Natural killer cell (primary cell): ENCODE results near the gene SLC10A6. TPM values are rescaled to one million over a fixed set of nuclear protein-coding genes. Genes with fewer than 3 reads are reported as not detected.

ENCODE experiments used
- ATAC-seq, 3 donors: fragments of 150-1000 bp in 2 of 3; fragments of 200-7000 bp in 1 of 3; cut with Tn5 transposase; 1 replicate in 1 of 3; 2 replicates in 2 of 3; pipeline ENCODE4 v1.10.0; 2021; ENCODE audit warnings: mild to moderate bottlenecking in 2 of 3, moderate library complexity in 2 of 3
- DNase-seq, 2 donors: peaks; one replicate each; pipeline versions ENCODE4 v3.0.0 to v3.0.0-alpha.2; 2013 to 2021; ENCODE audit warnings: mixed read lengths in 1 of 2
- H3K27ac ChIP-seq: one replicate; pipeline ENCODE4 v1.5.1; 2013; ENCODE audit warnings: mild to moderate bottlenecking, low read length
- H3K27me3 ChIP-seq: one replicate; pipeline ENCODE4 v1.6.1; 2013; ENCODE audit warnings: low read length; ENCODE audit not compliant: control insufficient read depth, insufficient read depth
- H3K36me3 ChIP-seq: one replicate; pipeline ENCODE4 v1.6.1; 2013; ENCODE audit warnings: low read length; ENCODE audit not compliant: control insufficient read depth, insufficient read depth
- H3K4me1 ChIP-seq: one replicate; pipeline ENCODE4 v1.6.1; 2013; ENCODE audit warnings: low read length; ENCODE audit not compliant: control insufficient read depth, insufficient read depth
- H3K4me3 ChIP-seq: one replicate; pipeline ENCODE4 v1.5.1; 2013; ENCODE audit warnings: low read length
- H3K9me3 ChIP-seq: one replicate; pipeline ENCODE4 v1.6.1; 2013; ENCODE audit warnings: low read length; ENCODE audit not compliant: control insufficient read depth, insufficient read depth
- H3K27ac Mint-ChIP-seq, 2 donors: one replicate each; pipeline ENCODE4 v1.8.0; 2022; ENCODE audit warnings: mild to moderate bottlenecking in 2 of 2, mixed read lengths in 2 of 2, moderate library complexity in 1 of 2
- H3K27me3 Mint-ChIP-seq, 2 donors: one replicate each; pipeline ENCODE4 v1.8.0; 2022; ENCODE audit warnings: low read depth in 2 of 2, mixed read lengths in 2 of 2
- H3K36me3 Mint-ChIP-seq: one replicate; pipeline ENCODE4 v1.8.0; 2022; ENCODE audit warnings: mixed read lengths
- H3K4me1 Mint-ChIP-seq, 2 donors: one replicate each; pipeline ENCODE4 v1.8.0; 2022; ENCODE audit warnings: mixed read lengths in 2 of 2
- H3K4me3 Mint-ChIP-seq: one replicate; pipeline ENCODE4 v1.8.0; 2022; ENCODE audit warnings: mild to moderate bottlenecking, moderate library complexity, mixed read lengths
- H3K9me3 Mint-ChIP-seq, 2 donors: one replicate each; pipeline ENCODE4 v1.8.0; 2022; ENCODE audit warnings: mixed read lengths in 2 of 2
- CTCF ChIP-seq: fragments of 200-600 bp; IDR thresholded peaks from one replicate; pipeline ENCODE4 v1.8.0; 2022; ENCODE audit warnings: antibody characterized with exemption
- WGBS: methylation state at CpG from one replicate; pipeline ENCODE4 v1.1.7; 2013; ENCODE audit warnings: missing lambda C conversion rate; ENCODE audit not compliant: insufficient coverage; 5-methylcytosine and 5-hydroxymethylcytosine counted together
- intact Hi-C: fragments of 100-400 bp; cut with micrococcal nuclease; formaldehyde crosslinking; loops from one replicate; pipeline ENCODE4 v1.14.2; 2022
- total RNA-seq, 4 donors: library from RNA; stranded (reverse); fragments of 120-200 nt in 1 of 4; gene quantifications; one replicate each; pipeline versions ENCODE4 v1.2.3 to v1.2.4, GENCODE V29; 2013 to 2022

Gene SLC10A6
- total RNA-seq, 3 donors from 2014 or later (not counting 1 experiment from before 2014, with no cell fraction given), result not detected

DNA sequence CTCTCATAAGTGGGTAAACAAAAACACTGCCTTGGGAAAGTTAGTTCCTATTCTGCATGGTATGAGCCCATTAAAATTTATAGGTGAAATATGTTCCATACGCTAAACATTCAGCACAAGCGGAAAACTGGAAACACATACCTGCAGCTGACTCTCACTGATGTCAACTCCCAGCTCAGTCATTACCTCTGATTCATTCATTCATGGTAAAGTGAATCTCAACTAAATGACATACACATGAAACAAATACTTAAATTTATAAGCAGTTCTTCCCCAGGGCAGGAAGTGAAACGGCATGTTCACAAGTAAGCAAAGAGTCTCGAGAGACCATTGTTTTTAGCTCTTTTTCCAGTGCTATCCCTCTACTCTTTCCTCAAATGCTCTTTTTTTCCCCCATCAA, 1.6 kb downstream of the SLC10A6 start:
- Mint-ChIP-seq H3K9me3 (no peaks in the 10 kb centered on the region), H3K27ac (no peak overlapping the region), H3K4me1 (no peaks in the 10 kb centered on the region), H3K27me3 (peaks cover 0 to 3% of the 10 kb centered on the region in 2 donors), H3K36me3 (no peaks in the 10 kb centered on the region), H3K4me3 (no peak overlapping the region)
- Histone ChIP-seq H3K9me3 (no peaks in the 10 kb centered on the region), H3K27me3 (no peaks in the 10 kb centered on the region), H3K4me1 (no peaks in the 10 kb centered on the region), H3K36me3 (no peaks in the 10 kb centered on the region), H3K4me3 (no peak overlapping the region), H3K27ac (no peak overlapping the region)
- ATAC-seq, result no peak
- no peak for DNase-seq
- intact Hi-C loops, result no loop called here
- no peak for TF ChIP-seq CTCF
- 80% methylated on average over 4 of the region's 4 CpGs for WGBS

GRCh38 chr4:86846921-86847320, 2.3 kb downstream of the SLC10A6 start:
- H3K4me1 Mint-ChIP-seq, result no peaks in the 10 kb centered on the region
- H3K36me3 Mint-ChIP-seq, result no peaks in the 10 kb centered on the region
- Histone ChIP-seq H3K27ac (no peak overlapping the region), H3K4me1 (no peaks in the 10 kb centered on the region), H3K4me3 (no peak overlapping the region), H3K36me3 (no peaks in the 10 kb centered on the region), H3K9me3 (no peaks in the 10 kb centered on the region), H3K27me3 (no peaks in the 10 kb centered on the region)
- ATAC-seq, result no peak
- intact Hi-C loops, result no loop called here
- TF ChIP-seq CTCF, result no peak
- no peak overlapping the region for H3K27ac Mint-ChIP-seq
- no peak for DNase-seq
- H3K27me3 Mint-ChIP-seq, result peaks cover 0 to 3% of the 10 kb centered on the region in 2 donors
- H3K9me3 Mint-ChIP-seq, result no peaks in the 10 kb centered on the region
- no peak overlapping the region for H3K4me3 Mint-ChIP-seq

GRCh38 chr4:86845593-86845992, 3.6 kb downstream of the SLC10A6 start:
- Mint-ChIP-seq H3K9me3 (no peaks in the 10 kb centered on the region), H3K27me3 (peaks cover 0 to 3% of the 10 kb centered on the region in 2 donors), H3K4me1 (no peaks in the 10 kb centered on the region), H3K27ac (no peak overlapping the region), H3K36me3 (no peaks in the 10 kb centered on the region), H3K4me3 (no peak overlapping the region)
- WGBS, result 95% methylated on average over 5 of the region's 5 CpGs
- H3K27me3 ChIP-seq, result no peaks in the 10 kb centered on the region
- intact Hi-C loops, result no loop called here
- no peak overlapping the region for H3K27ac ChIP-seq
- ATAC-seq, result no peak
- H3K4me1 ChIP-seq, result no peaks in the 10 kb centered on the region
- no peak for TF ChIP-seq CTCF
- H3K36me3 ChIP-seq, result no peaks in the 10 kb centered on the region
- H3K4me3 ChIP-seq, result no peak overlapping the region
- no peak for DNase-seq
- H3K9me3 ChIP-seq, result no peaks in the 10 kb centered on the region

DNA sequence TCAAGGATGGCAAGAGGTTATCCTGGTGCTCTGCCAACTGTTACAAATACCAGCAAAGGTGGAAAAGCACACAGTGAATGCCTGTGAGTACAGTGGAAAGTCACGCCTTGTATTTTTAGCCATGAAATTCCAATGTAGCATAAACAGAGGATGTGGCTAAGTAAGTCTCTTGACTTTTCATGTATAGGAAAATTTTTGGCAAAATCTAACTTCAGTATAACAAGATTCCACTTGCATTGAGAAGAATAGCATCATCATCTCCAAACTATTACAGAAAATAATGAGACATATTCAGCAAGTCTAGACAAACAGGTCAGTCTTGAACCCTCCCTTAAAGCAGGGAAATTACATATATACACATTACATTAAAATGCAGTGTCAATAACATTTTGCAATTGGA, 7.9 kb downstream of the SLC10A6 start:
- no peaks in the 10 kb centered on the region for H3K36me3 ChIP-seq
- ATAC-seq (no peak), DNase-seq (no peak)
- no peak overlapping the region for H3K4me3 ChIP-seq
- Mint-ChIP-seq H3K27me3 (peaks cover 0 to 5% of the 10 kb centered on the region in 2 donors), H3K4me1 (no peaks in the 10 kb centered on the region), H3K4me3 (no peak overlapping the region), H3K27ac (no peak overlapping the region), H3K36me3 (no peaks in the 10 kb centered on the region), H3K9me3 (no peaks in the 10 kb centered on the region)
- H3K27me3 ChIP-seq, result no peaks in the 10 kb centered on the region
- intact Hi-C loops, result no loop called here
- no peak overlapping the region for H3K27ac ChIP-seq
- no peaks in the 10 kb centered on the region for H3K9me3 ChIP-seq
- no peaks in the 10 kb centered on the region for H3K4me1 ChIP-seq
- 100% methylated on average over 1 of the region's 1 CpG for WGBS
- no peak for TF ChIP-seq CTCF
